LNCaP clone FGC (cell line): ENCODE data around the gene SERPINA1.

Experiments used
- DNase-seq: peaks from one replicate; pipeline ENCODE4 v3.0.0-alpha.2; 2011; ENCODE audit warnings: low read depth
- H3K4me3 ChIP-seq: 2 replicates; pipeline ENCODE4 v1.5.1; 2011; ENCODE audit warnings: mild to moderate bottlenecking, low read depth, low read length, control low read depth
- TF ChIP-seq, protein P1 (sequence below): IDR thresholded peaks from 2 replicates; pipeline ENCODE4 v1.5.1; 2012; ENCODE audit warnings: mild to moderate bottlenecking; ENCODE audit not compliant: control insufficient read depth, insufficient read depth; ENCODE audit errors: extremely low read depth

The SERPINA1 gene

DNA sequence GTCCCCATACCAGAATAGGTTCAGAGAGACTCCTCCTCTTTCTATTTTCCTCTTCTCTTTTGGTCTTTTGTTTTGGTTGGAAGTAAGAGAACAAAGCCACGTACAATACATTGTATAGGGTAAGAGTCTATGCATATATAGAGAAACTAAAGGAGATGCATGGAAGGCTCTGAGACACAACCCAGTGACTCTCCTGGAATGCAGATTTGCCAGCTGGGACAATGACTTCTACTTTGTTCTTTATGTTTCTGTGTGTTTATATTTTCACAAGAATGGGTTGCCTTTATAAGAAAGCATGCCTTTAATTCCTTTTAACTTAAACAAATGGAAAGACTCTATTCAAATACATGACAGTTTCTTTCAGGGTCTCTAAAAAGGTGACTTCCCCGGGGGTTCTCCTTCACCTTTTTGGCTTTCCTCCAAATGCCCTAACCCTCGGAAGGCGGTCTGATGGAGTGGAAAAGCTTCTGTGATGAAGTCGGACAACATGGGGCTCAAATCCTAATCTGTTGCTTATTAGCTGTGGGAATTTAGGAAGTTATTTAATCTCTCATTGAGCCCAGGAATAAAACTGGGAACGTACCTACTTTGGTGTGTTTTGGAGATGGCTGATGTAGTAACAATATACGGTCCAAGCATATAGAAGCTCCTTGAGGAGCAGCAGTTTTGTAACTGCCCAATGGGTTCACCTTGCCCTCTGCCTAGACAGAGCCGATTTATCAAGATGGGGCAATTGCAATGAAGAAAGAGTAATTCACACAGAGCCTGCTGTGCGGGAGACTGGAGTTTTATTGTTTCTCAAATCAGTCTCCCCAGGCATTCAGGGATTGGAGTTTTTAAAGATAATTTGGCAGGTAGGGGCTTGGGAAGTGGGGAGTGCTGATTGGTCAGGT lies 9.1 kb upstream of the SERPINA1 start:
- H3K4me3 ChIP-seq = no peak overlapping the region
- TF ChIP-seq, protein P1, sequence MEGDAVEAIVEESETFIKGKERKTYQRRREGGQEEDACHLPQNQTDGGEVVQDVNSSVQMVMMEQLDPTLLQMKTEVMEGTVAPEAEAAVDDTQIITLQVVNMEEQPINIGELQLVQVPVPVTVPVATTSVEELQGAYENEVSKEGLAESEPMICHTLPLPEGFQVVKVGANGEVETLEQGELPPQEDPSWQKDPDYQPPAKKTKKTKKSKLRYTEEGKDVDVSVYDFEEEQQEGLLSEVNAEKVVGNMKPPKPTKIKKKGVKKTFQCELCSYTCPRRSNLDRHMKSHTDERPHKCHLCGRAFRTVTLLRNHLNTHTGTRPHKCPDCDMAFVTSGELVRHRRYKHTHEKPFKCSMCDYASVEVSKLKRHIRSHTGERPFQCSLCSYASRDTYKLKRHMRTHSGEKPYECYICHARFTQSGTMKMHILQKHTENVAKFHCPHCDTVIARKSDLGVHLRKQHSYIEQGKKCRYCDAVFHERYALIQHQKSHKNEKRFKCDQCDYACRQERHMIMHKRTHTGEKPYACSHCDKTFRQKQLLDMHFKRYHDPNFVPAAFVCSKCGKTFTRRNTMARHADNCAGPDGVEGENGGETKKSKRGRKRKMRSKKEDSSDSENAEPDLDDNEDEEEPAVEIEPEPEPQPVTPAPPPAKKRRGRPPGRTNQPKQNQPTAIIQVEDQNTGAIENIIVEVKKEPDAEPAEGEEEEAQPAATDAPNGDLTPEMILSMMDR = no peak
- no peak for DNase-seq

DNA sequence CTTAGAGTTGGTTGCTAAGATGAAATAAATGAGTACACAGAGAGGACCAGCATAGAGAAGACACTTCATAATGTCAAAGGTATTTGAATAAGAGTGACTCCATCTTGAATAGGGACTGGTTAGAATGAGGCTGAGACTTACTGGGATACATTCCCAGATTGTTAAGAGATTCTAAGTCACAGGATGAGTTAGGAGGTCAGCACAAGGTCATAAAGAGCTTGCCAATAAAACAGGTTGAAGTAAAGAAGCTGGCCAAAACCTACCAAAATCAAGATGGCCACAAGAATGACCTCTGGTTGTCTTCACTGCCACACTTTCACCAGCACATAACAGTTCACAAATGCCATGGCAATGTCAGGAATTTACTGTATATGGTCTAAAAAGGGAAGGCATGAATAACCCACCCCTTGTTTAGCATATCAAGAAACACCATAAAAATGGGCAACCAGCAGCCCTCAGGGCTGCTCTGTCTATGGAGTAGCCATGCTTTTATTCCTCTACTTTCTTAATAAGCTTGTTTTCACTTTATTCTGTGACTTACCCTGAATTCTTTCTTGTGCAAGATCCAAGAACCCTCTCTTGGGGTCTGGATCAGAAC lies 8.3 kb upstream of the SERPINA1 start:
- no peak overlapping the region for H3K4me3 ChIP-seq
- TF ChIP-seq, protein P1 = no peak
- DNase-seq = no peak

DNA sequence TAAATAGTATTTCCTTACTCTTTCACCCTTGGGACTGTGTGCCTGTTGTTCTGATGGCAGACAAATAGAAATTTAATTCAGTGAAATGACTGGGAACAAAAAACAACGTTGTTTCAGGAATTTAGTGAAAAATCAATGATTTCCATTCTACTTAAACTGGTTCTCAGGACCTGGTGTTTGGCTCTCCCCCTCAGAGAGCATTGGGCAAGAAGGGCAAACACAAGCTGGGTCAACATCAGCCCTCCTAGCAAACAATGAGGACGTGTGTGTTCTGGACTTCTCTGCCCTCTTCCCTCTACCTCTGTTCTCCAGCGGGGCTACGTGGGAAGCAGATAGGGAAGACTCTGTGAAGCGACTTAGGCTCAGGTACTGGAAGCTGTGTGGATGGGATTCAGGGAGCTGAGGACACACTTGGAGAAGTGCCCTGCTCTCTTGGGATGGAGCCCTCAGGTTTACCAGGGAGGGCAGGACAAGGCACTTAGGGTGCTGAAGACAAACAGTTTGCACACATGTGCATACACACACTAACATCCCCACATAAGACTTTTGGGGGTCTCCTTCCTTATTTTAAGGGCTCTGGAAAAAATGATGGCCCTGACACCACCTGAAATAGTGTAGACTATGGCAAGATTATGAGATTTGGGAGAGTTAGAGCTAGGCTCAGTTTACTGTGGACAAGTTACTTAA lies 7.6 kb upstream of the SERPINA1 start:
- H3K4me3 ChIP-seq = no peak overlapping the region
- TF ChIP-seq, protein P1 = no peak
- DNase-seq = peak; percentile 87

DNA sequence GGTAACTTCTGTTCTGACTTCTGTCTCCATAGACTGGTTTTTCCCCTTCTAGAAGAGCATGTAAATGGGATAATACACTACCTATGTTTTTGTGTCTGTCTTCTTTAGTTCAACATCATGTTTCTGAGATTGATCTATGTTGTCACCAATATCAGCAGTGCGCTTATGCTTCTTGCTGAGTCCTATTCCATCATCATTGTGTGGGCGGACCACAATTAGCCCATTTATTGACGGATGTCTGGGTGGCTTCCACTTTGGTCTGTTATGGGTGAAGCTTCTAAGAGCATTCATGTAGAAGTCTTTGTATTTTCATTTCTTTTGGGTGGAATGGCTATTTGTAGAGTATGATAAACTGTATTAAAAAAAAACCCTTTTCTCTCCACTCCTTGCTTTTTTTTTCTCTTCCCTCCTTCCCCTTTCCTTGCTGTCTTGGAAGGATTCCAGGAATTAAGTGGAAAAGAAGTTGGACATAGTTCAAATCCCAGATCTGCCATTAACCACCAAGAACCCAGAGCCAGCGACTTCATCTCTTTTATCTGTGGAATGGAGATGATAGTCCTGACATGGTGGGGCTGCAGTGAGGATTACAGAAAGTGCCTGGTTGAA lies 7.0 kb upstream of the SERPINA1 start:
- DNase-seq = no peak
- TF ChIP-seq, protein P1 = no peak
- H3K4me3 ChIP-seq = no peak overlapping the region

DNA sequence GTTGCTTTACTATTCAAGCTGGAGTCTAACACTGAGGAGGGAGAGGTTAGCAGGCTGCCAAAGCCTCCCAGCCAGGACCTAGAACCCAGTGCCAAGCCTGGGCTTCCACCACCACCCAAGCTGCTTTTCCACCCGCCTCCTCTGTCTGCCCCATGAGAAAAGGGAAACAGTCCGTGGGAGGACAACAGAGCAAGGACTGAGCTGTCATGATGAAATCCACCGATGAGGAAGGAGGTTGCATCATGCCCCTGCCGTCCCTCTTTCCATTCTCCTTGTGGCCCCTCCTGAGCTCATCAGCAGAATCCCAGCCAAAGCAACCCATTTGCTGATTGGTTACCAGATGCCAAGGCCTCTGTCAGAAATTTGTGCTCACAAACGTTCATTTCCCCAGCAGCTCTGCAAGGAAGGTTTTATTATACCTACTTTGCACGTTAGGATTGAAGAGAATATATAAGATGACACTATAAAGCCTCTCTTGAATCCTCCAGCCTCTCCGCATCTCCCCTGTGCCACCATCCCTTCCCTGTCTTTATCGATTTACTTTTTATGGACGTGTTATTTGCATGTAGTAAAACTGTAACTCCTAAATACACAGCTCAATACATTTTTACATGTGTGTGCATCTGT lies 6.3 kb upstream of the SERPINA1 start:
- TF ChIP-seq, protein P1 = no peak
- no peak for DNase-seq
- no peak overlapping the region for H3K4me3 ChIP-seq

DNA sequence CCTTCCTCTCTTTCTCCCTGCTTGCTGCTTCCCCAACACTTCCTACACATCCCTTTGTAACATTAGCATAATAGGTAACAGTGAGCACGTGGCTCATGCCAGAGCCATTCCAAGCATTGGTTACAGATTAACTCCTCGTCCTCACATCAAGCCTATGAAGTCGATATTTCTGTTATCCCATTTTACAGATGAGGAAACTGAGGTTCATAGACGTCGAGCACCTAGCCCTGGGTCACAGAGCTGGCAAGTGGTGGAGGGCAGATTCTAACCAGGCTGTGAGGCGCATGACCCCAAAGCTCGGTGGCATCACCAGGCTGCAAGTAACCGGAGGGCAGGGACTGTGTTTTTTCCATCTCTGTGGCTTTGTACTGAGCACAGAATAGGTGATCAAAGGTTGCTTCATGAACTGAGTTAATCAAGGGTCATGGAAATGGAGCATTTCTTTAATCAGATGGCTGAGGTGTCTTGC lies 5.7 kb upstream of the SERPINA1 start:
- H3K4me3 ChIP-seq = no peak overlapping the region
- TF ChIP-seq, protein P1 = no peak
- DNase-seq = no peak
